CD4-positive, alpha-beta memory T cell (primary cell): ENCODE data around the gene PTPRA. TPM values are rescaled to one million over a fixed set of nuclear protein-coding genes. Genes with fewer than 3 reads are reported as not detected.

Experiments used
- CTCF ChIA-PET: fragments of 350-600 bp; sonication (Branson Sonifier 250); formaldehyde crosslinking; loops from one replicate; lab custom pipeline; 2021; ENCODE audit warnings: inconsistent platforms; ENCODE audit not compliant: partially characterized antibody; lab: Charles Lee
- POLR2A ChIA-PET: fragments of 350-600 bp; sonication (Branson Sonifier 250); formaldehyde crosslinking; loops from one replicate; lab custom pipeline; 2021; ENCODE audit not compliant: partially characterized antibody; lab: Charles Lee
- DNase-seq, 5 donors: peaks; one replicate each; pipeline versions ENCODE4 v3.0.0 to v3.0.0-alpha.2; 2020 to 2022; ENCODE audit warnings: mixed read lengths in 1 of 5
- H3K27ac ChIP-seq: one replicate; pipeline ENCODE4 v1.7.0; 2013; ENCODE audit warnings: low read depth, low read length
- H3K27me3 ChIP-seq: 2 replicates; pipeline ENCODE4 v1.7.0; 2013; ENCODE audit warnings: mild to moderate bottlenecking, low read length, moderate library complexity; ENCODE audit not compliant: insufficient read depth
- H3K36me3 ChIP-seq: 2 replicates; pipeline ENCODE4 v1.7.0; 2013; ENCODE audit warnings: mild to moderate bottlenecking, low read length, moderate library complexity; ENCODE audit not compliant: insufficient read depth
- H3K4me1 ChIP-seq: 2 replicates; pipeline ENCODE4 v1.7.0; 2013; ENCODE audit warnings: mild to moderate bottlenecking, low read length, moderate library complexity; ENCODE audit not compliant: insufficient read depth
- H3K4me3 ChIP-seq, 2 donors: one replicate each; pipeline ENCODE4 v1.7.0; 2013; ENCODE audit warnings: low read length in 2 of 2, mild to moderate bottlenecking in 1 of 2
- H3K9me3 ChIP-seq, 2 donors: one replicate each; pipeline ENCODE4 v1.7.0; 2013; ENCODE audit warnings: low read length in 2 of 2, control low read depth in 1 of 2; ENCODE audit not compliant: control insufficient read depth in 1 of 2
- H3K27ac Mint-ChIP-seq, 7 donors: one replicate each; pipeline ENCODE4 v1.8.0; 2020 to 2021; ENCODE audit warnings: mixed read lengths in 7 of 7, mild to moderate bottlenecking in 6 of 7, inconsistent platforms in 3 of 7, moderate library complexity in 3 of 7
- H3K27me3 Mint-ChIP-seq, 2 donors: one replicate each; pipeline ENCODE4 v1.8.0; 2020 to 2021; ENCODE audit warnings: mixed read lengths in 2 of 2
- H3K36me3 Mint-ChIP-seq, 2 donors: one replicate each; pipeline ENCODE4 v1.8.0; 2020 to 2021; ENCODE audit warnings: mixed read lengths in 2 of 2, inconsistent platforms in 1 of 2, mild to moderate bottlenecking in 1 of 2
- H3K4me1 Mint-ChIP-seq, 4 donors: one replicate each; pipeline ENCODE4 v1.8.0; 2020 to 2021; ENCODE audit warnings: mixed read lengths in 4 of 4, mild to moderate bottlenecking in 1 of 4
- H3K4me3 Mint-ChIP-seq, 8 donors: one replicate each; pipeline ENCODE4 v1.8.0; 2020 to 2021; ENCODE audit warnings: mixed read lengths in 8 of 8, mild to moderate bottlenecking in 7 of 8, moderate library complexity in 6 of 8, inconsistent platforms in 3 of 8
- H3K9me3 Mint-ChIP-seq, 8 donors: one replicate each; pipeline ENCODE4 v1.8.0; 2020 to 2021; ENCODE audit warnings: mixed read lengths in 8 of 8, mild to moderate bottlenecking in 5 of 8, inconsistent platforms in 3 of 8, moderate library complexity in 1 of 8
- intact Hi-C: fragments of 100-400 bp; cut with micrococcal nuclease; formaldehyde crosslinking; loops from one replicate; pipeline ENCODE4 v1.15.1; 2023
- polyA plus RNA-seq, 2 donors: library from polyadenylated mRNA; unstranded; fragments of 300-500 nt; fragmentation: Illumina TruSeq; gene quantifications; one replicate each; pipeline ENCODE4 v1.2.3, GENCODE V29; 2021
- total RNA-seq, 2 experiments: library from RNA; stranded (reverse); gene quantifications; one replicate each; pipeline ENCODE4 v1.2.3, GENCODE V29; 2021

PTPRA gene
- total and polyA plus RNA-seq, 4 experiments from 2014 or later = 24.8 to 87.8 (median 64.7) TPM

DNA sequence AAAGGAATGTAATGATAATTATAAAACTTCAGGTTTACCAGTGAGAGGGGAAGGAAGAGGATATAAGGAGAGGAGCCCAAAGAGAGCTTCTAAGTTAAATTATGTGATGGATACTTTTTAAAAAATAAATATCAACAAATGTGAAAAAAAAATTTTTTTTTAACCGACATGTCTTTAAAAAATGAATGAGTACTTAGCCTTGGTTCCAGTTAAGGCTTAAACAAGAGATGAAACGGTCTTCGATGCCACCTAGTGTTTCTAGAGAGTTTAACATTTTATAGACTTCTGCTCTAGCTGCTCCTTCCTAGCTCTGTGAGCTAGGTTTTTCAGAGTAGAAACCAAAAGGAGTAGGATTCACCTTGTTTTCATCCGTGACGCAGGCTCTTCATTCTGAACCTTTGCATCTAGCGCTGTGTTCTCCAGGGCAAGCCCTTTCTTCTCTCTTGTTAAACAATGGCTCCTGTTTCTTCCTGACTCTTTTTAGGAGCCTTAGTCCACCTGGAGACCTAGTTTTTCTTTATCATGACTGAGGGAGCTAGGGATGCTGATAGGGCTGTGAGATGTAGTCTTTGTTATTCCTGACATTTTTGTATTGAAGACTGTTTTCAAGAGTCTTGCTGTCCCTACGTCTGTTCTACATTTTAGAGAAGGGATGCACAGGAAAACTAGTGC lies 127.7 kb downstream of the PTPRA start:
- Histone ChIP-seq H3K9me3 (no peaks in the 10 kb centered on the region), H3K36me3 (peaks cover 11% of the 10 kb centered on the region), H3K27me3 (no peaks in the 10 kb centered on the region), H3K4me3 (no peak overlapping the region), H3K27ac (no peak overlapping the region), H3K4me1 (no peaks in the 10 kb centered on the region)
- Mint-ChIP-seq H3K27me3 (no peaks in the 10 kb centered on the region), H3K4me3 (no peak overlapping the region), H3K36me3 (peaks cover 19 to 36% of the 10 kb centered on the region in 2 donors), H3K9me3 (no peaks in the 10 kb centered on the region), H3K4me1 (peaks cover 0 to 4% (median 2%) of the 10 kb centered on the region in 4 donors), H3K27ac (peak overlapping the region in 1 of 7 donors; percentile 53)
- intact Hi-C loops = loop anchor here (1.0 to 5.0 kb wide), 4 partner anchors 128 to 474 kb away; partner anchors contain the start of gene PTPRA
- peak; percentile 15 to 60 (median 45) for DNase-seq
- ChIA-PET POLR2A (no interaction called here), CTCF (no interaction called here)

DNA sequence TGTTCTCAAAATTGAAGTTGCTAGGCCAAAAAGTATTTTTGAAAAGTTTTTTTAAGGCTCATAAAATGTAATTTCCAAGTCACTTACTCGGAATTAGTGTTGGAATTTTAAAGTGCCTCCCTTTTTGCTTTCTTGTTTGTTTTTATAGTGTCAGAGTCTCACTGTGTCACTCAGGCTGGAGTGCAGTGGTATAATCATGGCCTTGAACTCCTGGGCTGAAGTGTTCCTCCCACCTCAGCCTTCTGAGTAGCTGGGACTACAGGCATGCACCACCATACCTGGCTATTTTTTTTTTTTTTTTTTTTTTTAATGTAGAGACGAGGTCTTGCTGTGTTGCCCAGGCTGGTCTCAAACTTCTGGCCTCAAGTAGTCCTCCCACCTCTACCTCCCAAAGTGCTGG lies 130.1 kb downstream of the PTPRA start:
- no peaks in the 10 kb centered on the region for H3K27me3 ChIP-seq
- Mint-ChIP-seq H3K4me1 (peaks cover 0 to 4% (median 2%) of the 10 kb centered on the region in 4 donors), H3K9me3 (no peaks in the 10 kb centered on the region), H3K4me3 (no peak overlapping the region), H3K27ac (no peak overlapping the region), H3K36me3 (peaks cover 33 to 41% of the 10 kb centered on the region in 2 donors), H3K27me3 (no peaks in the 10 kb centered on the region)
- ChIA-PET CTCF (no interaction called here), POLR2A (no interaction called here)
- no peak overlapping the region for H3K27ac ChIP-seq
- no peaks in the 10 kb centered on the region for H3K9me3 ChIP-seq
- intact Hi-C loops = loop anchor here (5.0 kb wide), 1 partner anchor 476 kb away; no protein-coding TSS in a partner anchor
- H3K4me1 ChIP-seq = no peaks in the 10 kb centered on the region
- peaks cover 28% of the 10 kb centered on the region for H3K36me3 ChIP-seq
- DNase-seq = no peak
- H3K4me3 ChIP-seq = no peak overlapping the region

DNA sequence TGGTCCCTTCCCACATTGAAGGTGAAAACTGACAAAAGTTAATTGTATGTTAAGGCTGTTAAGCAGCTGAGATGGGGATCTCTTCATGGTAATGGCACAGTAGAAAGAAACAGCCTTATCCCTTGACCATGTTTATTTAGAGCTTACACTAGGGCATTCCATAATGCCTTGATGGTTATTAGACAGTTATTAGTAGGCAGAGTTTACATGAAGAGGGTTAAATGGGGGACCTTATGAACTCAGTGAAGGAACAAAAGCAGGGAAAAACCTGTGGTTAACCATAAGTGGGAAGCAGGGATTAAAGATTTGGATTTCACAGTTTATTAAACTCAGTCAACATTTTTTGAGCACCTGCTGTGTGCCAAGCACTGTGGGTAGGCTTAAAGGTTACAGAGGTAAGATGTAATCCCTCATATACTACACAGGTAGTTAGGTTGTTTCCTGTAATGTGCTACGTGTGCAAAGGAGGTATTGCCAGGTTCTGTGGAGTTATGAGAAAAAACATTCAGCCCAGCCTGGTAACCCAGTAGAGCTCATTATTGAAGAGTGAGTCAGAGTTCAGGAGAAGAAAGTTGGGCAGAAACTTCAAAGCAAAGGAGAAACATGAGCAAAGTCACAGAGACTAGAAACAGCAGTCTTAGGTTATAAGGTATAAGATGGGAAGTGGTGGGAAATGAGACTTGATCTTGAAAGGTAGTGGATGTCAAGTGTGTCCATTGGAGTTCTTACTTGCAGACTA lies 137.9 kb downstream of the PTPRA start:
- no peak overlapping the region for H3K4me3 Mint-ChIP-seq
- peaks cover 32 to 56% of the 10 kb centered on the region in 2 donors for H3K36me3 Mint-ChIP-seq
- no peak for DNase-seq
- no peaks in the 10 kb centered on the region for H3K27me3 Mint-ChIP-seq
- ChIA-PET POLR2A (no interaction called here), CTCF (no interaction called here)
- H3K27ac Mint-ChIP-seq = peak overlapping the region in 4 of 7 donors; percentile 10 to 77 (median 19)
- H3K4me1 Mint-ChIP-seq = peaks cover 0 to 6% (median 3%) of the 10 kb centered on the region in 4 donors
- no peaks in the 10 kb centered on the region for H3K27me3 ChIP-seq
- no peaks in the 10 kb centered on the region for H3K4me1 ChIP-seq
- no peak overlapping the region for H3K4me3 ChIP-seq
- H3K9me3 ChIP-seq = no peaks in the 10 kb centered on the region
- peaks cover 19% of the 10 kb centered on the region for H3K36me3 ChIP-seq
- H3K27ac ChIP-seq = no peak overlapping the region
- H3K9me3 Mint-ChIP-seq = no peaks in the 10 kb centered on the region
- intact Hi-C loops = no loop called here

DNA sequence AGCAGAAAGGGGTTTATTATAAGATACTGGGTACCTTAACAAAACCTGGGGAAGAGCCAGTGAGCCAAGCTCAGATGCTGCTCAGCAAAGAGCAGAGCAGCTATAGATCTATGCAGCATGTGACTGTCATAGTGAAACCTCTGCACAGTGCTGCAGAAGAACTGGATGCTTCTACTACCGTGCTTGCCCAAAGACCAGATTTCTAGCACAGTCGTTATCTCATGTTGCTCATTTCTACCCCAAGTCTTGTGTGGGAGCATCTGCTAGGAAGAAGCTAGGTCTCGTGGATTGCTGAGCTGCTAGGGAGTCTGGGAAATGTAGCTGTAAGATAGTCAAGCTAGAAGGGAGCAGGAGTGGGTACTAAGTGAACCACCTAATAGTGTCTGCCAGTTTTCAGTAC lies 138.5 kb downstream of the PTPRA start:
- Histone ChIP-seq H3K4me1 (no peaks in the 10 kb centered on the region), H3K4me3 (no peak overlapping the region), H3K27ac (no peak overlapping the region), H3K36me3 (peaks cover 15% of the 10 kb centered on the region), H3K9me3 (no peaks in the 10 kb centered on the region), H3K27me3 (no peaks in the 10 kb centered on the region)
- Mint-ChIP-seq H3K9me3 (no peaks in the 10 kb centered on the region), H3K4me1 (peaks cover 0 to 6% (median 3%) of the 10 kb centered on the region in 4 donors), H3K27me3 (no peaks in the 10 kb centered on the region), H3K4me3 (no peak overlapping the region), H3K27ac (peak overlapping the region in 4 of 7 donors; percentile 15 to 77 (median 50)), H3K36me3 (peaks cover 32 to 55% of the 10 kb centered on the region in 2 donors)
- intact Hi-C loops = no loop called here
- no peak for DNase-seq
- CTCF ChIA-PET = no interaction called here
- POLR2A ChIA-PET = no interaction called here

DNA sequence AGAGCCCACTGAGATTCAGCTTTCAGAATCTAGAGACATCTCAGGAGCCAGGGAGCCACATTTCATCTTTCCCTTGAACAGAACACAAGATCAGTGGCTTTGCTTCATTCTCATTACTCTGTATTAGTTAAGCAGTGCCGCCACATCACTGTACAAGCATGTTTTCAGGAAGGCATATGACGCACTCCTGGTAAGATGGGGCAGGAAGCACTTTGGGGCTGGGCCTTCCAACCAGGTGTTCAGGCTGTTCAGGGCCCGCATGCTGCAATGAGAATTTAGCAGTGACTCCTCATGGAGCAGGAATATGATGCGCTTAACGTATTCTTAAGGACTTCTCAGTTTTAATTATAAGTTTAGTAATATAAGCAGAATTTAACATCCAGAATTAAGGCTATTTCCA lies 140.5 kb downstream of the PTPRA start:
- DNase-seq = no peak
- Mint-ChIP-seq H3K9me3 (no peaks in the 10 kb centered on the region), H3K4me3 (no peak overlapping the region), H3K27me3 (no peaks in the 10 kb centered on the region), H3K27ac (no peak overlapping the region), H3K36me3 (peaks cover 28 to 53% of the 10 kb centered on the region in 2 donors), H3K4me1 (peaks cover 0 to 6% (median 3%) of the 10 kb centered on the region in 4 donors)
- Histone ChIP-seq H3K27me3 (no peaks in the 10 kb centered on the region), H3K36me3 (peaks cover 13% of the 10 kb centered on the region), H3K4me3 (no peak overlapping the region), H3K4me1 (no peaks in the 10 kb centered on the region), H3K27ac (no peak overlapping the region), H3K9me3 (no peaks in the 10 kb centered on the region)
- ChIA-PET CTCF (no interaction called here), POLR2A (no interaction called here)
- intact Hi-C loops = no loop called here

DNA sequence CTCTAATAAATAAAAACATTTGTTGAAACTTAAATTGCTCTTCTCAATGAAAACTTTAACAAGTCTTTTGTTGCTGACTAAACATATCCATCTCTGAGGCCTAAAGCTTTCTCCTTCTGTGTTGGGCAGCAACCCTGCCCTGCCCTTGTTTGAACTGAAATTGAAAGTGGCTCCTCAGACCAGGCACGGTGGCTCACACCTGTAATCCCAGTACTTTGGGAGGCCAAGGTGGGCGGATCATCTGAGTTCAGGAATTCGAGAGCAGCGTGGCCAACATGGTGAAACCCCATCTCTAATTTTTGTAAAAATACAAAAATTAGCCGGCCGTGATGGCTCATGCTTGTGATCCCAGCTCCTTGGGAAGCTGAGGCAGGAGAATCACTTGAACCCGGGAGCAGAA lies 140.9 kb downstream of the PTPRA start:
- intact Hi-C loops = no loop called here
- Mint-ChIP-seq H3K36me3 (peaks cover 24 to 48% of the 10 kb centered on the region in 2 donors), H3K27ac (no peak overlapping the region), H3K9me3 (no peaks in the 10 kb centered on the region), H3K4me1 (peaks cover 0 to 6% (median 3%) of the 10 kb centered on the region in 4 donors), H3K27me3 (no peaks in the 10 kb centered on the region), H3K4me3 (no peak overlapping the region)
- no peak overlapping the region for H3K27ac ChIP-seq
- no peaks in the 10 kb centered on the region for H3K27me3 ChIP-seq
- H3K4me3 ChIP-seq = no peak overlapping the region
- DNase-seq = no peak
- H3K36me3 ChIP-seq = peaks cover 13% of the 10 kb centered on the region
- ChIA-PET CTCF (no interaction called here), POLR2A (no interaction called here)
- no peaks in the 10 kb centered on the region for H3K9me3 ChIP-seq
- no peaks in the 10 kb centered on the region for H3K4me1 ChIP-seq

DNA sequence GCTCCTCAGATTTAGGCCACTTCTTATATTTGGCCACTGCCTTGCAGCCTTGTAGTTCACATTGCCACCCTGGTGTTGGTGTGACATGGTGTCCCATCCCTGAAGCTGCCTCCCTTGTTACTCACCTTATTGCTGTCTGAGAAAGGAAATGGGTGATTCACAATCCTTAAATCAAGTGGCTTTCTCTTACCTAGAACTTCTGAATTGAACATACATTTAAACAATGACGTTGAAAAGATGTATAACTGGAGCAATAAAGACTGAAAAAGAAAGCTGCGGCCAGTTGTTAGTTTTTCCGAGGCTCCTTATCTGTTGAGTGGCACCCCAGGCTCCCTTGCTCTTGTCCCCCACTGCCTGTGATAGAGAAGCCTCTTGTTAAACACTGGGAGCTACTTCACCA lies 141.4 kb downstream of the PTPRA start:
- ChIA-PET POLR2A (no interaction called here), CTCF (no interaction called here)
- Mint-ChIP-seq H3K27me3 (no peaks in the 10 kb centered on the region), H3K4me1 (peaks cover 0 to 6% (median 2%) of the 10 kb centered on the region in 4 donors), H3K36me3 (peaks cover 19 to 44% of the 10 kb centered on the region in 2 donors), H3K27ac (peak overlapping the region in 4 of 7 donors; percentile 18 to 86 (median 19)), H3K4me3 (no peak overlapping the region), H3K9me3 (no peaks in the 10 kb centered on the region)
- DNase-seq = no peak
- Histone ChIP-seq H3K4me3 (no peak overlapping the region), H3K36me3 (peaks cover 13% of the 10 kb centered on the region), H3K27me3 (no peaks in the 10 kb centered on the region), H3K27ac (no peak overlapping the region), H3K9me3 (no peaks in the 10 kb centered on the region), H3K4me1 (no peaks in the 10 kb centered on the region)
- intact Hi-C loops = no loop called here
